Neuronal stem cell (in vitro differentiated cells): ENCODE measurements around the gene AIFM1.

Experiments used
- DNase-seq: peaks from one replicate; pipeline ENCODE4 v3.0.0-alpha.2; 2013; ENCODE audit warnings: low spot score
- H2AFZ ChIP-seq: one replicate; pipeline ENCODE4 v1.6.1; 2013; ENCODE audit warnings: mild to moderate bottlenecking, low read length, inconsistent platforms
- H2AK5ac ChIP-seq: 2 replicates; pipeline ENCODE4 v1.6.1; 2013; ENCODE audit warnings: low read depth, mild to moderate bottlenecking, inconsistent platforms, low read length, moderate library complexity, mixed read lengths
- H2BK120ac ChIP-seq: 2 replicates; pipeline ENCODE4 v1.6.1; 2013; ENCODE audit warnings: low read depth, mild to moderate bottlenecking, inconsistent platforms, low read length, moderate library complexity, mixed read lengths
- H2BK12ac ChIP-seq: one replicate; pipeline ENCODE4 v1.6.1; 2013; ENCODE audit warnings: low read length, inconsistent platforms
- H2BK15ac ChIP-seq: 2 replicates; pipeline ENCODE4 v1.6.1; 2013; ENCODE audit warnings: mild to moderate bottlenecking, low read length, inconsistent platforms, mixed read lengths
- H2BK5ac ChIP-seq: one replicate; pipeline ENCODE4 v1.6.1; 2013; ENCODE audit warnings: inconsistent platforms, mild to moderate bottlenecking, low read length, moderate library complexity
- H3K14ac ChIP-seq: one replicate; pipeline ENCODE4 v1.6.1; 2013; ENCODE audit warnings: low read length, inconsistent platforms
- H3K18ac ChIP-seq: 2 replicates; pipeline ENCODE4 v1.6.1; 2013; ENCODE audit warnings: low read length, inconsistent platforms
- H3K23ac ChIP-seq: 2 replicates; pipeline ENCODE4 v1.6.1; 2013; ENCODE audit warnings: low read depth, mild to moderate bottlenecking, mixed read lengths, low read length, inconsistent platforms; ENCODE audit not compliant: poor library complexity
- H3K27ac ChIP-seq: replicated peaks from 3 replicates; pipeline ENCODE4 v1.5.1; 2013; ENCODE audit warnings: low read length, inconsistent platforms
- H3K27me3 ChIP-seq, 3 experiments: 2 replicates each; pipeline ENCODE4 v1.6.1; 2013; ENCODE audit warnings: low read length in 3 of 3, mild to moderate bottlenecking in 2 of 3, inconsistent platforms in 1 of 3, low read depth in 1 of 3, mixed read lengths in 1 of 3, moderate library complexity in 1 of 3; ENCODE audit not compliant: control insufficient read depth in 3 of 3, insufficient read depth in 3 of 3
- H3K36me3 ChIP-seq, 2 donors: replicated peaks in 1 of 2; 2 replicates each; pipeline ENCODE4 v1.6.1; 2013; ENCODE audit warnings: low read length in 2 of 2; ENCODE audit not compliant: control insufficient read depth in 2 of 2, insufficient read depth in 2 of 2
- H3K4ac ChIP-seq: 2 replicates; pipeline ENCODE4 v1.6.1; 2013; ENCODE audit warnings: inconsistent platforms, mild to moderate bottlenecking, low read length, moderate library complexity
- H3K4me1 ChIP-seq, 2 donors: 1 replicate in 1 of 2; 2 replicates in 1 of 2; pipeline ENCODE4 v1.6.1; 2013; ENCODE audit warnings: low read length in 2 of 2, low read depth in 1 of 2; ENCODE audit not compliant: control insufficient read depth in 2 of 2, insufficient read depth in 1 of 2
- H3K4me2 ChIP-seq: one replicate; pipeline ENCODE4 v1.6.1; 2013; ENCODE audit warnings: mild to moderate bottlenecking, low read length, inconsistent platforms; ENCODE audit not compliant: insufficient read depth, poor library complexity, severe bottlenecking
- H3K4me3 ChIP-seq, 2 donors: 2 replicates each; pipeline ENCODE4 v1.5.1; 2013; ENCODE audit warnings: low read length in 2 of 2, mild to moderate bottlenecking in 2 of 2, inconsistent platforms in 1 of 2, moderate library complexity in 1 of 2
- H3K79me1 ChIP-seq: one replicate; pipeline ENCODE4 v1.6.1; 2013; ENCODE audit warnings: low read depth, mild to moderate bottlenecking, inconsistent platforms, low read length, moderate library complexity
- H3K9ac ChIP-seq: one replicate; pipeline ENCODE4 v1.6.1; 2013; ENCODE audit warnings: mild to moderate bottlenecking, low read depth, low read length, inconsistent platforms; ENCODE audit not compliant: poor library complexity
- H3K9me3 ChIP-seq, 2 donors: replicated peaks in 1 of 2; 2 replicates each; pipeline versions ENCODE3 to v1.6.1; 2013; ENCODE audit warnings: low read length in 2 of 2, mild to moderate bottlenecking in 2 of 2, inconsistent platforms in 1 of 2, low read depth in 1 of 2, mixed read lengths in 1 of 2, moderate library complexity in 1 of 2; ENCODE audit not compliant: control insufficient read depth in 2 of 2, insufficient read depth in 1 of 2
- H4K8ac ChIP-seq: one replicate; pipeline ENCODE4 v1.6.1; 2013; ENCODE audit warnings: low read depth, mild to moderate bottlenecking, inconsistent platforms, low read length, moderate library complexity
- H4K91ac ChIP-seq: one replicate; pipeline ENCODE4 v1.6.1; 2013; ENCODE audit warnings: low read length, low read depth, mild to moderate bottlenecking, inconsistent platforms; ENCODE audit not compliant: poor library complexity
- WGBS, 2 donors: extraction: QIAGEN DNeasy Blood & Tissue Kit; methylation state at CpG; one replicate each; pipeline ENCODE4 v1.1.7; 2013; ENCODE audit warnings: missing lambda C conversion rate in 2 of 2, mixed read lengths in 1 of 2; ENCODE audit not compliant: insufficient read length in 2 of 2, insufficient replicate concordance in 1 of 2; ENCODE audit errors: extremely low coverage in 2 of 2; 5-methylcytosine and 5-hydroxymethylcytosine counted together

Gene AIFM1

GRCh38 chrX:130108647-130109428 is 56.8 kb downstream of the AIFM1 start:
- no peak overlapping the region for H3K9ac ChIP-seq
- no peak overlapping the region for H3K4ac ChIP-seq
- H2BK5ac ChIP-seq, result no peak overlapping the region
- H2BK12ac ChIP-seq, result no peak overlapping the region
- H2BK120ac ChIP-seq, result no peak overlapping the region
- H3K23ac ChIP-seq, result no peak overlapping the region
- H3K9me3 ChIP-seq, result no peaks in the 10 kb centered on the region
- no peaks in the 10 kb centered on the region for H3K36me3 ChIP-seq
- no peaks in the 10 kb centered on the region for H3K79me1 ChIP-seq
- H3K14ac ChIP-seq, result no peak overlapping the region
- no peak overlapping the region for H3K27ac ChIP-seq
- WGBS, 2 donors, result no CpG with 5 or more reads among the region's 9 CpGs
- no peak overlapping the region for H3K4me3 ChIP-seq
- no peak overlapping the region for H4K91ac ChIP-seq
- no peak overlapping the region for H2AK5ac ChIP-seq
- H4K8ac ChIP-seq, result no peak overlapping the region
- H3K18ac ChIP-seq, result no peak overlapping the region
- peaks cover 0 to 13% of the 10 kb centered on the region in 2 donors for H3K4me1 ChIP-seq
- no peak overlapping the region for H3K4me2 ChIP-seq
- H2BK15ac ChIP-seq, result no peak overlapping the region
- DNase-seq, result no peak
- peaks cover 6 to 28% (median 7%) of the 10 kb centered on the region in 3 experiments for H3K27me3 ChIP-seq
- H2AFZ ChIP-seq, result no peak overlapping the region

- Histone ChIP-seq H3K9ac (no peak overlapping the region), H3K4me1 (peaks cover 0 to 13% of the 10 kb centered on the region in 2 donors), H3K14ac (no peak overlapping the region), H3K23ac (no peak overlapping the region), H3K4ac (no peak overlapping the region), H2BK15ac (no peak overlapping the region), H4K91ac (no peak overlapping the region), H2BK12ac (no peak overlapping the region), H2AFZ (peak overlapping the region; percentile 81), H3K9me3 (no peaks in the 10 kb centered on the region), H4K8ac (no peak overlapping the region), H2BK5ac (no peak overlapping the region), H3K79me1 (no peaks in the 10 kb centered on the region), H3K4me2 (no peak overlapping the region), H3K27me3 (peaks cover 6 to 17% (median 7%) of the 10 kb centered on the region in 3 experiments), H2BK120ac (no peak overlapping the region), H3K4me3 (peak overlapping the region in 1 of 2 donors; percentile 30), H3K18ac (no peak overlapping the region), H2AK5ac (no peak overlapping the region), H3K36me3 (no peaks in the 10 kb centered on the region), H3K27ac (no peak overlapping the region)
- no CpG with 5 or more reads among the region's 10 CpGs for WGBS, 2 donors
- DNase-seq, result no peak
These were observed 59.6 kb downstream of the AIFM1 start for GRCh38 chrX:130106071-130106470.

DNA sequence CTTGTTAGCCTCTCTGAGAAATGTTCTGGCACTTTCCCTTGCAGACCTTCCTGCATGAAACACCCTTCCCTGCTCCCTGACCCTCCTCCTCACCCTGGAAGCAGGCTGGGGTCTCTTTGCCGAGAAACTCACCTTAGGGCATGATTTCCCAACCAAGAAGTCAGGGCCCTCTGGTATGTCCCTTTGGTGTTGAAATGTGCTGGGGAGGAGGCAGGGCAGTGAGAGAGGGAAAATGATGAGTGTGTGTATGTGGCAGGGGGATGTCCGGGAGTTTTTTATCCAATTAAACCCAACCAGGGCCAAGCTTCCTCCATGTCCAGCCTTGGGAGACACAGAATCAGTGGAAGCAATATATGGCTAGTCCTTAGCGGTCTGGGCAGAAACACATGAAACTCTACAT is 60.4 kb downstream of the AIFM1 start:
- H3K4ac ChIP-seq, result no peak overlapping the region
- no peak overlapping the region for H2BK12ac ChIP-seq
- WGBS, 2 donors, result no CpG with 5 or more reads among the region's 3 CpGs
- H3K36me3 ChIP-seq, result no peaks in the 10 kb centered on the region
- H3K79me1 ChIP-seq, result no peaks in the 10 kb centered on the region
- no peak overlapping the region for H2AK5ac ChIP-seq
- no peak overlapping the region for H2BK5ac ChIP-seq
- H3K9me3 ChIP-seq, result no peaks in the 10 kb centered on the region
- H3K18ac ChIP-seq, result no peak overlapping the region
- peaks cover 6 to 15% (median 7%) of the 10 kb centered on the region in 3 experiments for H3K27me3 ChIP-seq
- H2AFZ ChIP-seq, result no peak overlapping the region
- DNase-seq, result no peak
- H3K27ac ChIP-seq, result no peak overlapping the region
- peaks cover 0 to 13% of the 10 kb centered on the region in 2 donors for H3K4me1 ChIP-seq
- no peak overlapping the region for H4K91ac ChIP-seq
- no peak overlapping the region for H3K4me2 ChIP-seq
- no peak overlapping the region for H3K4me3 ChIP-seq
- no peak overlapping the region for H3K23ac ChIP-seq
- no peak overlapping the region for H2BK15ac ChIP-seq
- no peak overlapping the region for H4K8ac ChIP-seq
- H3K14ac ChIP-seq, result no peak overlapping the region
- no peak overlapping the region for H3K9ac ChIP-seq
- no peak overlapping the region for H2BK120ac ChIP-seq

GRCh38 chrX:130103605-130104004 is 62.0 kb downstream of the AIFM1 start:
- Histone ChIP-seq H2BK120ac (no peak overlapping the region), H3K9ac (no peak overlapping the region), H4K91ac (no peak overlapping the region), H2BK15ac (no peak overlapping the region), H3K36me3 (no peaks in the 10 kb centered on the region), H3K23ac (no peak overlapping the region), H3K27ac (no peak overlapping the region), H2AK5ac (no peak overlapping the region), H3K4me2 (no peak overlapping the region), H3K14ac (no peak overlapping the region), H3K18ac (no peak overlapping the region), H3K79me1 (peaks cover 1% of the 10 kb centered on the region), H2AFZ (no peak overlapping the region), H2BK12ac (no peak overlapping the region), H3K4me1 (peaks cover 0 to 9% of the 10 kb centered on the region in 2 donors), H3K9me3 (no peaks in the 10 kb centered on the region), H3K4me3 (no peak overlapping the region), H3K27me3 (no peaks in the 10 kb centered on the region), H4K8ac (no peak overlapping the region), H3K4ac (no peak overlapping the region), H2BK5ac (no peak overlapping the region)
- WGBS, 2 donors, result no CpG with 5 or more reads among the region's 3 CpGs
- no peak for DNase-seq
